ENCODE data around the gene ULK3.

The ULK3 gene

GRCh38 chr15:74799255-74799855 lies 43.6 kb downstream of the ULK3 start:
- DNase-seq (ENCODE audit: low read depth, low spot score): no peak

- no peak for DNase-seq (ENCODE audit: low read depth, low spot score)
Measured at GRCh38 chr15:74798388-74799254, 44.3 kb downstream of the ULK3 start.

DNA sequence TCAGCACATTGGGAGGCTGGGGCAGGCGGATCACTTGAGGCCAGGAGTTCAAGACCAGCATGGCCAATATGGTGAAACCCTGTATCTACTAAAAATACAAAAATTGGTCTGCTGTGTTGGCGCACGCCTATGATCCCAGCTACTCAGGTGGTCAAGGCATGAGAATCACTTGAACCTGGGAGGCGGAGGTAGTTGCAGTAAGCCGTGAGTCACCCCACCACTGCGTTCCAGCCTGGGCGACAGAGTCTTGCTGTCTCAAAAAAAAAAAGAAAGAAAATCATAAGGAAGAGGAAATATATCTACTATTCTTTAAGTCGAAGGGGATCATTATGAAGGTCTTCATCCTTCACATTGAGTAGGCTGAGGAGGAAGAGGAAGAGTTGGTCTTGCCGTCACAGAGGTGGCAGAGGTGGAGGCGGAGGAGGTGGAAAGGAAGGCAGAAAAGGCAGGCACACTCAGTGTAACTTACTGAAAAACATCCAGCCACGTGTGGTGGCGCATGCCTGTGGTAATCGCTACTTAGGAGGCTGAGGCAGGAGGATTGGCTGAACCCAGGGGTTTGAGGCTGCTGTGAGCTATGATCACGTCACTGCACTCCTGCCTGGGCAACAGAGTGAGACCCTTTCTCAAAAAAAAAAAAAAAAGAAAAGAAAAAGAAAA lies 46.9 kb downstream of the ULK3 start:
- DNase-seq (ENCODE audit: low read depth, low spot score): no peak

DNA sequence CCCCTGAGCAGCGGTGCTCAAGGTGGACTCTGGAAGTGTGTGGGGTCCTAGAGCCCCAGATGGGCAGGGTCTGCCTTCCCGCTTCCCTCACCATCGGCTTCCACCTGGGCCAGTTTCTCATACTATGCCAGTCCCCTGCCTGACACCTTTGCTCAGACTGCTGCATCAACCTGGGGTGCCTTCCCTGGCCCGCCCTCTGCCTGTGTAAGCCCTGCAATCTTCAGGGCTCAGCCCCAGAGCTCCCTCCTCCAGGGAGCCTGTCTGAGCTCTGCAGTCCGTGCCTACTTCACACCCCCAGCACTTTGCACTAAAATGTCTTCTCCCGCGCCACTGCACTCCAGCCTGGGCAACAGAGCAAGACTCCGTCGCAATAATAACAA lies 48.0 kb downstream of the ULK3 start:
- no peak for DNase-seq (ENCODE audit: low read depth, low spot score)

- no peak for DNase-seq (ENCODE audit: low read depth, low spot score)
Measured at GRCh38 chr15:74794248-74794969, 48.5 kb downstream of the ULK3 start.

- peak; percentile 37 for DNase-seq (ENCODE audit: low read depth, low spot score)
Measured at GRCh38 chr15:74793135-74794028, 49.6 kb downstream of the ULK3 start.

GRCh38 chr15:74792227-74793016 lies 50.5 kb downstream of the ULK3 start:
- no peak for DNase-seq (ENCODE audit: low read depth, low spot score)

- no peak for DNase-seq (ENCODE audit: low read depth, low spot score)
Measured at GRCh38 chr15:74791667-74792066, 51.3 kb downstream of the ULK3 start.

DNA sequence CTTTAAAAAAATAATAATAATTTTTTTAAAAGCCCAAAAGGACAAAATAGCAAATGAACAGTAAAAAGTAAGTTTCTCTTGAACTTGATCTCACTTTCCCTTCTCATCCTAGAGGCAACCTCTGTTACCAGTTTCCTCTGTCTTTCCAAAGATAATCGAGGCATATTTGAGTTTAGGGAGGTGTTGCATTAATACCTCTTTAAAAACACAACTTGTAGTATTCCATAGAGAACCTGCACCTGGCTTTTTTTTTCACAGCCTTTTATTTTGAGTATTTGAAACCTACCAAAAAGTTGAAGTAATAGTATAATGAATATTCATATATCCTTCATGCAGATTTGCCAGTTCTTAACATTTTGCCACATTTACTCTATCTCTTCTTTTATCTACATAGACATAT lies 51.9 kb downstream of the ULK3 start:
- DNase-seq (ENCODE audit: low read depth, low spot score): no peak

- peak; percentile 94 for DNase-seq (ENCODE audit: low read depth, low spot score)
Measured at GRCh38 chr15:74790080-74790916, 52.7 kb downstream of the ULK3 start.

DNA sequence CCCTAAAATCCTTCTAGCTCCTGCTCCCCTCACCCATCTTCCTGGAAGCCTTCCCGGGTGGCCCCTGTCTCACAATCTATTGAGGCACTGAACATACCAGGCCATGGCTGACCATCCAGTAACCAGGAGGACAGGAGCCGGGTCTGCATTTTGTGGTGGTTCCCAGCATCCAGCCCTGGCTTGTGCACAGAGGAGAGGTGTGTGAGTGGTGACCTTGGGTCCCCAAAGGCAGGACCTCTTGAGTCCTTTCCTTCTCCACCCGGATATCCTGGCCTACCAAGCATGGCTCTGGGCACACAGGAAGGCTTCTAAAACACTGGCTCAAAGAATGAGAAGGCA lies 53.2 kb downstream of the ULK3 start:
- no peak for DNase-seq (ENCODE audit: low read depth, low spot score)

DNA sequence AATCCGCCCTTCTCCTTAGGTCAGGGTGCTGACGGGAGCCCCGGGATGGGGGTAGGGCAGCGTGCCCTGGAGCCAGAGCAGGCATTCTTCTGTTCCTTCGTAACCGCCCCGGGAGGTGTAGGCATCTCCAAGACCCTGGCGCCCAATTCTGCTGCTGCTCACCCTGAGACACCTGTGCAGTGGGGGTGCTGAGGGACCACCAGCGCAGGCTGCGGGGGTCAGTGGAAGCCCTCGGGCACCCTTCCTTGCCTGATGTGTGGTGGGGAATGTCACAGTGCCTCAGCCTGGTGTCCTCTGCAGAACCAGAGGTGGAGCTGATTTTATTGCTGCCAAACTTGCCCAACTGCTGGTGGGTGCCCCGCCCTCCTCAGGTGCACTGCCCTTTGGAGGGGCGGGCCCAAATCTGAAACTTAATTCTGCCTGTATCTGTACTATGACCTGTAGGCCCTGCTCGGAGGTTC lies 53.8 kb downstream of the ULK3 start:
- no peak for DNase-seq (ENCODE audit: low read depth, low spot score)

- DNase-seq (ENCODE audit: low read depth, low spot score): no peak
Measured at GRCh38 chr15:74788683-74789151, 54.2 kb downstream of the ULK3 start.

GRCh38 chr15:74788042-74788682 lies 54.8 kb downstream of the ULK3 start:
- DNase-seq (ENCODE audit: low read depth, low spot score): no peak

DNA sequence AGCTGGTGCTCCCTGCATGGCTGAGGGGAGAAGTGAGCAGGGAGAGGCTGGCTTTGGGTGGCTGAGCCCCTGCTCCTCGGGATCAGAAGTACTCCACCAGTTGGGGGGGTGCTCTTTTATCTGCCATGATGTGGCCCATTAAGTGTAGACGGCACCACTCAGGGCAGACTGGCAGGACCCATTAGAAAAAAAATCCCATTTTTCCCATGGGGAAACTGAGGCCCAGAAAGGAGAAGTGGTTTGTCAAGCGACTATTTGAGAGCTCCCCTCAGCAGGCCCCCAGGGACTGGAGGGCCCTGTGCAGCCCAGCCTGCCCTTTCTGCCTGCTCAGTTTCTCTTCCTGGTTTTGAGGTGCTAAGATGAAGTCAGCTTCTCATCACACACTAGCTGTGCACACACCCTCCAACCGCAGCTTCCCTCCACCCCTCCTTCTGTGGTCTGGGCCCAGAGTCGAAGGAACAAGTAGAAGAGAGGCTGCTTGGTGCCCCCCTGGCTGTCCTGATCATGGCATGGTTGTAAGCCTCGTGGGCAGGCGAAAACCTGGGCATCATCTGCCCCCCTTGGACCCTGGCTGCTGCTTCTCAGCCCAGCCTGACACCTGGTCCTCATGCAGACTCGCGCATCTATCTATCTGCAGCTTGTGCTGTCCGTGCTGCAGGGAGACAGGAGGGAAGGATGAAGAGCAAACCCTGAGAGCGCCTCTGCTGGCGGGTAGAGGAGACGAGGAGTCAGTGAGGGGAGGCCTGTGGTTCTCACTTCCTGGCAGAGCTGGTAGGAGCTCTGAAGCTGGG lies 55.5 kb downstream of the ULK3 start:
- peak; percentile 77 for DNase-seq (ENCODE audit: low read depth, low spot score)

DNA sequence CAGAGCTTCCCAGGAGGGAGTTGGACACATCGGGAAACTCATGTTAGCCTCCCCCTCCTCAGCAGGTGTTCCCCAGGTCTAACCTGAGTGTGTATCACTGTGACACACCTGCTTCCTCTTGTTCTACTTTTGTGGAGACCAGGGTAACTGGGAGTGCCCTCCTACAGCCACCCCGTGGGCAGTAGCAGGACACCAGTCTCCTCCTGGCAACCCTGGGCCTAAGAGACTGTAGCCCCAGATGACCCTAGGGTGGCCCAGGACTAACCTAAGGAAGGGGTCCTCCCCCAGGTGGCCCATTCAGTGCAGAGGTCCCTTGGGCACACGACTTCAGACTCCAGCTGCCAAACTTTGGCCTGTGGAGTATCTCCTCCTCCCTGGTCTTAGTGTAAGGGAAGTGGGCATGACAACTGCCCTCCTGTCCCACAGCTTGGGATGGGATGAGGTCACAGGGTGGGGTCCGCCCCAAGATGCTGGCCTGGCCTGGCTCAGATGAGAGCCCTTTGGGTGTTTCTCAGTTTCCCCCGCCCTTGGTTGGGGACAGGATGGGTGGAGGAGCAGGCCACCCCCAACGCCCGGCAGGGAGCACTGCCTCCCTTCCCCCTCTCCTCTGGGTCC lies 56.3 kb downstream of the ULK3 start:
- no peak for DNase-seq (ENCODE audit: low read depth, low spot score)
